ENCODE results near the gene TOX3. TPM values are rescaled to one million over a fixed set of nuclear protein-coding genes. Genes with fewer than 3 reads are reported as not detected.

Gene TOX3
- total and polyA plus RNA-seq, 10 of the 15 experiments (the other 5 are each of a cell fraction or from before 2014, with no cell fraction given), result not detected

GRCh38 chr16:52512297-52512987 lies 34.5 kb downstream of the TOX3 start (continued):
- no peak for TF ChIP-seq SREBF2 (IDR thresholded peaks at IDR 0.05; ENCODE audit: low read length)

GRCh38 chr16:52501746-52502145 lies 45.2 kb downstream of the TOX3 start:
- no peak for TF ChIP-seq CHD1 (IDR thresholded peaks at IDR 0.05; ENCODE audit: low read depth, low read length)
- no peak for TF ChIP-seq KDM1A (IDR thresholded peaks at IDR 0.05; ENCODE audit: borderline replicate concordance)
- 65% methylated on average over 4 of the region's 4 CpGs for WGBS (ENCODE audit: insufficient coverage, insufficient replicate concordance, low lambda C conversion rate, missing lambda C conversion rate)
- no peak for FAIRE-seq

GRCh38 chr16:52500963-52501362 lies 46.0 kb downstream of the TOX3 start:
- Histone ChIP-seq H3K4me1 (ENCODE audit: control insufficient read depth, insufficient read depth, low read length) (no peaks in the 10 kb centered on the region), H3K27ac (ENCODE audit: control insufficient read depth, insufficient read depth) (no peak overlapping the region), H3K9ac (ENCODE audit: control insufficient read depth, insufficient read depth, low read length) (no peak overlapping the region), H2AFZ (ENCODE audit: control insufficient read depth, low read depth, low read length) (no peak overlapping the region), H3K79me2 (ENCODE audit: control insufficient read depth, insufficient read depth, low read length) (no peaks in the 10 kb centered on the region), H3K27me3 (replicated peaks in 1 of 2; ENCODE audit: control insufficient read depth in 2 of 2, insufficient read depth in 2 of 2, low read length in 1 of 2) (no peaks in the 10 kb centered on the region), H3K36me3 (ENCODE audit: control insufficient read depth in 2 of 2, insufficient read depth in 2 of 2, low read length in 1 of 2) (no peaks in the 10 kb centered on the region), H3K4me2 (ENCODE audit: control insufficient read depth, insufficient read depth) (no peak overlapping the region), H3K9me3 (replicated peaks; ENCODE audit: control insufficient read depth, insufficient read depth, low read length) (no peaks in the 10 kb centered on the region), H3K4me3 (no peak overlapping the region), H4K20me1 (ENCODE audit: control insufficient read depth, insufficient read depth) (no peaks in the 10 kb centered on the region)
- intact Hi-C loops (cut with micrococcal nuclease; ENCODE audit: unreplicated experiment), result no loop called here
- RAD21 ChIA-PET (ENCODE audit: unreplicated experiment), result no interaction called here
- DNase-seq (ENCODE audit: low read depth, low spot score) (no peak), ATAC-seq (no peak), FAIRE-seq (no peak)
- no TSS peak for BruUV-seq (replicated peaks)
- SMC1A ChIA-PET (ENCODE audit: uncharacterized antibody, unreplicated experiment), result no interaction called here
- POLR2A ChIA-PET, result no interaction called here
- CTCF ChIA-PET, result no interaction called here
- in situ Hi-C loops (cut with MboI), result no loop called here
- TF ChIP-seq ELK1 (IDR thresholded peaks at IDR 0.05; ENCODE audit: low read depth, low read length), result no peak
- no peak for TF ChIP-seq NFXL1 (IDR thresholded peaks at IDR 0.05; ENCODE audit: borderline replicate concordance)
- no peak for TF ChIP-seq MYB (IDR thresholded peaks at IDR 0.05; ENCODE audit: borderline replicate concordance, low read depth, low read length)
- TF ChIP-seq RELA (IDR thresholded peaks at IDR 0.05; ENCODE audit: borderline replicate concordance, partially characterized antibody), result no peak
- no peak for TF ChIP-seq CEBPB (IDR thresholded peaks at IDR 0.05; ENCODE audit: borderline replicate concordance in 1 of 2, low read depth in 2 of 2, low read length in 2 of 2)
- no peak for TF ChIP-seq MLLT1 (IDR thresholded peaks at IDR 0.05)

More at GRCh38 chr16:52501746-52502145, 45.2 kb downstream of the TOX3 start:
- intact Hi-C loops (cut with micrococcal nuclease; ENCODE audit: unreplicated experiment), result no loop called here
- no peaks in the 10 kb centered on the region for H4K20me1 ChIP-seq (ENCODE audit: control insufficient read depth, insufficient read depth)
- H3K9me3 ChIP-seq (replicated peaks; ENCODE audit: control insufficient read depth, insufficient read depth, low read length), result no peaks in the 10 kb centered on the region
- RAD21 ChIA-PET (ENCODE audit: unreplicated experiment), result no interaction called here
- no peaks in the 10 kb centered on the region for H3K27me3 ChIP-seq (replicated peaks in 1 of 2; ENCODE audit: control insufficient read depth in 2 of 2, insufficient read depth in 2 of 2, low read length in 1 of 2)
- H3K4me2 ChIP-seq (ENCODE audit: control insufficient read depth, insufficient read depth), result no peak overlapping the region
- no peak overlapping the region for H3K27ac ChIP-seq (ENCODE audit: control insufficient read depth, insufficient read depth)
- no TSS peak for BruUV-seq (replicated peaks)
- CTCF ChIA-PET, result interaction anchor here (0.6 kb wide), 1 partner anchor 76 kb away, joined by 3 read pairs; no protein-coding TSS in a partner anchor
- no peak for ATAC-seq
- no peak for DNase-seq (ENCODE audit: low read depth, low spot score)
- POLR2A ChIA-PET, result no interaction called here
- no peak overlapping the region for H3K4me3 ChIP-seq
- in situ Hi-C loops (cut with MboI), result no loop called here
- H3K4me1 ChIP-seq (ENCODE audit: control insufficient read depth, insufficient read depth, low read length), result no peaks in the 10 kb centered on the region
- no peak overlapping the region for H3K9ac ChIP-seq (ENCODE audit: control insufficient read depth, insufficient read depth, low read length)
- no peak overlapping the region for H2AFZ ChIP-seq (ENCODE audit: control insufficient read depth, low read depth, low read length)
- H3K79me2 ChIP-seq (ENCODE audit: control insufficient read depth, insufficient read depth, low read length), result no peaks in the 10 kb centered on the region
- SMC1A ChIA-PET (ENCODE audit: uncharacterized antibody, unreplicated experiment), result no interaction called here
- no peaks in the 10 kb centered on the region for H3K36me3 ChIP-seq (ENCODE audit: control insufficient read depth in 2 of 2, insufficient read depth in 2 of 2, low read length in 1 of 2)
